Erythroblast (primary cell): Measurements from ENCODE around the gene FAM20A.

Experiments
- DNase-seq, 2 experiments: peaks; one replicate each; lab custom pipeline; 2025; lab: John Stamatoyannopoulos, UW
- GATA1 ChIP-seq: IDR thresholded peaks from 2 replicates; pipeline ENCODE4 v1.6.1; 2011; ENCODE audit warnings: low read depth, mild to moderate bottlenecking, control low read depth, low read length, moderate library complexity
- POLR2A ChIP-seq: IDR thresholded peaks from 2 replicates; pipeline ENCODE4 v1.6.1; 2011; ENCODE audit warnings: mild to moderate bottlenecking, low read length

The FAM20A gene

GRCh38 chr17:68621065-68621464 lies 19.9 kb upstream of the FAM20A start:
- TF ChIP-seq GATA1 (no peak), POLR2A (no peak)
- DNase-seq = no peak

GRCh38 chr17:68616334-68616733 lies 15.2 kb upstream of the FAM20A start:
- TF ChIP-seq GATA1 (no peak), POLR2A (no peak)
- DNase-seq = no peak

- DNase-seq = no peak
- TF ChIP-seq GATA1 = no peak
- no peak for TF ChIP-seq POLR2A
Measured at GRCh38 chr17:68614718-68615117, 13.6 kb upstream of the FAM20A start.

GRCh38 chr17:68613739-68614298 lies 12.7 kb upstream of the FAM20A start:
- TF ChIP-seq POLR2A (no peak), GATA1 (no peak)
- peak; percentile 43 to 64 for DNase-seq

DNA sequence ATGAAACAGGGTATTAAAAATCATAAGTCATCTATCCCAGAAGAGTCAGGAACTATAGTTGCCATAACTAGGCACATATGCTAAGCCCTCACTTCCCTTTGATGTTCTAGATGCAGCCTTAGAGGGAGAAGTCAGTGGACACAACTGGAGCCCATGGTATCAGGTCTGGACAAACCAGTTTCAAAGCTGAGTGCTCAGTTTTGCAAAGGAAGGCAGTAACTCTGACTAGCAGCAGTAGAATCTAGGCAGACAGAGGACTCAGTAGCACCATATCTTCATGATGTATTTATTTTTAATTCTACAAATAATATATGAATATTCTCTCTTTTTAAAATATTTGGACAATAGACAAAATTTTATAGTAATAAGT lies 11.7 kb upstream of the FAM20A start:
- TF ChIP-seq GATA1 (no peak), POLR2A (no peak)

GRCh38 chr17:68612209-68612922 lies 11.2 kb upstream of the FAM20A start:
- no peak for DNase-seq
- TF ChIP-seq GATA1 = no peak
- TF ChIP-seq POLR2A = no peak

More for the DNA sequence above, 11.7 kb upstream of the FAM20A start:
- no peak for DNase-seq

GRCh38 chr17:68611353-68612208 lies 10.4 kb upstream of the FAM20A start:
- no peak for TF ChIP-seq POLR2A
- no peak for TF ChIP-seq GATA1
- DNase-seq = no peak

DNA sequence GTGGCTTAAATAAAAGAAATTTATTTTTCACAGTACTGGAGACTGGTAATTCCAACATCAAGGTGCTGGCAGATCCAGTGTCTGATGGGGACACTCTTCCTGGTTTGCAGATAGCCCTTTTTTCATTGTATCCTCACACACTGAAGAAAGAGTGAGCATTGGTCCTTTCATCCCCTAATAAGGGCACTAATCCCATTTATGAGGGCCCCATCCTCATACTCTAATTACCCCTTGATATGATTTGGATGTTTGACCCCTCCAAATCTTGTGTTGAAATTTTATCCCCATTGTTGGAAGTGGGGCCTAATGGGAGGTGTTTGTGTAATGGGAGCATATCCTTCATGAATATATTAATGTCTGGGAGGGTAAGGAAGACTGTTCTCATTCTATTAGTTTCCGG lies 9.4 kb upstream of the FAM20A start:
- TF ChIP-seq POLR2A (no peak), GATA1 (no peak)
- no peak for DNase-seq

- no peak for DNase-seq
- no peak for TF ChIP-seq GATA1
- TF ChIP-seq POLR2A = no peak
Measured at GRCh38 chr17:68608515-68609130, 7.5 kb upstream of the FAM20A start.

DNA sequence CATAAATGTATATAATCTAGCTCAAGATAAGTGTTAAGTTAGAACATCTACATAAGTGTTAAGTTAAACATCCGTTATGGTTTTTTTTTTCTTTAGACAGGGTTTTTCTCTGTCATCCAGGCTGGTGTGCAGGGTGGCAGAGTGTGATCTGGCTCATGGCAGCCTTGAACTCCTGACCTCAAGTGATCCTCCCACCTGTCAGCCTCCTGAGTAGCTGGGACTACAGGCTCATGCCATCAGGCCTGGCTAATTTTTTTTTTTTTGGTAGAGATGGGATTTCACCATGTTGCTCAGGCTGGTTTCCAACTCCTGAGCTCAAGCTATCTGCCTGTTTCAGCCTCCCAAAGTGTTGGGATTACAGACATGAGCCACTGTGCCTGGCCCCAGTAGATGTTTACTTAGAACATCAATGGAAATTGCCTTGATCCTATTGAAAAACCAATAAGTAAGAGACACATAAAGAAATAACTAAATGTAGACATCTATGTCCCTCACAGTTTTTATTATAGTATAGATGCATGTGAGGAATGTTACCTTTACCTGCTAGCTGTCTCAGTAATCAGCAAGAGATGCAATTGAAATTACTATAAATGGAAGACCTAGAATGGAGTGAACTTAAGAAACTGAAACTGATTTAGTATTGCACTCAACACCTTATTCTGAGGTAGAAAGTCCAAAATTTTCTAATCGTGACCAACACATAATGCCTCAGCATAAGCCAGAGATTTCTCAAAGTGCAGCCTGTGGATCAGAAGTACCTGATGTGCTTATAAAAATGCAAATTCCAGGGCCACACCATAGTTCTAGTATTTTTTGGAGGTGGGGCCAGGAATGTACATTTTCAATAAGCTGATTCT lies 5.5 kb upstream of the FAM20A start:
- no peak for TF ChIP-seq GATA1
- no peak for TF ChIP-seq POLR2A
- no peak for DNase-seq

- DNase-seq = no peak
- TF ChIP-seq GATA1 (no peak), POLR2A (no peak)
Measured at GRCh38 chr17:68605914-68606313, 4.7 kb upstream of the FAM20A start.

DNA sequence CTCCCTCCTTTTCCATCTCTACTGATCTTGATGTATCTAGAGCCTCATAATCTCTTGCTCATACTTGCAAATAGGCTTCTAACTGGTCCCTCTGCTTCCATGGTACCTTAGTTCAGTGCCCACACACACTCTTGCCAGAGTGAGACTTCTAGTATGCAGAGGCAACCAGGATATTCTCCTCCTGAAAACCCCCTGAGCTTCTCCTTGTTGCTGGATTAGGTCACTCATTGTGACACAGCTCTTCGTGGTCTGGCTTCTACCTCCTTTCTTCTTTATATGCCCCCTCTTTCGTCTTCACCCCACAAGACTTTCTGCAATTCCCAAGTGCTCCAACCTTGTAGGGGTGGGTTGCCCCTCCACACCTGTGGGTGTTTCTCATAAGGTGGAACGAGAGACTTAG lies 2.5 kb upstream of the FAM20A start:
- DNase-seq = no peak
- TF ChIP-seq GATA1 (no peak), POLR2A (no peak)

DNA sequence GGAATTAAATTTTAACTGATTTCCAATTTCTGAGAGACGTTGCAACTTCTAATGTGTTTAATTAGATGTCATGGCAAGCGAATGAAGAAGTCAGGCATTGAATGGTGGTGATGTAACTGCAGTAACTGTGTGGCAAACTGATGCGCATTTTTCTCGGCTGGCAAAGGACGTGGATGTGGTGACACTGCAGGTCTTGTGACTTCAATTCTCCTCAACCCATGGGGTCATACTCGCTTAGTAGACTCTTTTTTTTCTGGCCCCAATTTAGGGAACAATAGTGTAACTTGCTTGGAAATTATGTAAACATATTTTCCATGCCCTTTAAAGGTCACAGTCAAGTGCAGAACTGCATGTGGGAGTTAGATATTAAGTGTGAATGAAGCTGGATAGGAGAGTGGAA lies 1.9 kb upstream of the FAM20A start:
- no peak for DNase-seq
- TF ChIP-seq GATA1 = no peak
- no peak for TF ChIP-seq POLR2A
